ENCODE results near the gene PNPT1. TPM values are rescaled to one million over a fixed set of nuclear protein-coding genes. Genes with fewer than 3 reads are reported as not detected.
A peak's percentile ranks its signal among the peaks of the same experiment; 100 is the strongest.
"Not testable (repeated sequence)": the region's sequence is repeated elsewhere in the genome, so short reads cannot be mapped to it uniquely, and the experiment has no call there.

The PNPT1 gene
- total RNA-seq: 17.8 and 28.8 TPM in 2 replicates
- long read RNA-seq, full-length matches to known transcripts: 152 of 237 reads
- long read RNA-seq, partial matches to known transcripts: 23 of 237 reads
- long read RNA-seq, other reads (novel, unspliced or antisense): 62 of 237 reads

DNA sequence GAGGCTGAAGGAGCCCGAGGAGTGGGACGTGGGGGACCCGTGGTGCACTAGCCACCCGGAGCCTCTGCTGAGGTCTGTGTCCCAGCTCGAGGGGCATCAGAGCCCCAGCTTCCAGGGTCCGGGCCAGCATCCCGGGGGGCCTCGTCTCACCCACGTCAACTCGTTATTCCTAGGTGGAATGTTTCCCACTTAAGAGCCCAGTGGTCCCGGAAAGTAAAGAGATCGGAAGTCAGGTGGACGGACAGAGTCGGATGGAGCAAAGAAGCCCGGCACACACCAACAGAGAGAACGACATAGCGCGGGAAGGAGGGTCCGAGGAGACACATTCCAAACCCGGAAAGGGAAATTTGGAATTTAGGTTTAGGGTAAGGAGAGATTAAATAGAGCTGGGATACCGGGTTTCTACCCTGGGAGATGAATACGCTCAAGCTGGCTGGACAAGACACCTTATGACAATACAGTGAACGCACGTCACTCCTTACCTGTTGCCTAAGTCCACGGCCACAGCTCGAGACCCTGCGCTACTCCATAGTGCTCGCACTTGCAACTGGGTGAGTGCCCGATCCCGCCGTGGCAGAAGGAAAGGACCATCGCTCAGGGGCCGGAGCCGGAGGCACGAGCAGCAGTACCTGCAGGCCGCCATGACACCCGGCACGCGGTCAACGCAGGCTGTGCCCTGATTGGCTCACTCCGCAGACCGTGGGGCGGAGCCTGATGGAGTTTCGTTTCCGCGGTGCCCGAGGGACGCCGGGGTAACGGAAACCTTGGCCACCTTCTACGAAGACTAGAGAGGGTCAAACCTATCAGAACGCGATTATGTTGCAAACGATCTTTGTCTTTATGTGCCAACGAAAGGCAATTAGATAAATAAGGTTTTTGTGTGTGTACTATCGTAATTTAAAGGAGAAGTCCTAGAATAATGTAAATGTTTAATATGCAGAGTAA, at the start of gene PNPT1:
Gene PNPT1 (minus strand): TSS at position 664 of the 945 bp plus-strand sequence. CDS start 21 bp downstream, at position 643.
- peaks cover 3% of the 10 kb centered on the region for H3K36me3 Mint-ChIP-seq (ENCODE audit: unreplicated experiment)
- peak within 1 kb of the TSS; percentile 87 for H3K4me3 Mint-ChIP-seq (ENCODE audit: unreplicated experiment)
- H3K27ac Mint-ChIP-seq (ENCODE audit: unreplicated experiment): peak within 1 kb of the TSS; percentile 71
- H3K4me1 Mint-ChIP-seq (ENCODE audit: unreplicated experiment): peaks cover 12% of the 10 kb centered on the region
- peak; percentile 96 for DNase-seq (ENCODE audit: extremely low spot score, unreplicated experiment)
- TF ChIP-seq, protein P1, sequence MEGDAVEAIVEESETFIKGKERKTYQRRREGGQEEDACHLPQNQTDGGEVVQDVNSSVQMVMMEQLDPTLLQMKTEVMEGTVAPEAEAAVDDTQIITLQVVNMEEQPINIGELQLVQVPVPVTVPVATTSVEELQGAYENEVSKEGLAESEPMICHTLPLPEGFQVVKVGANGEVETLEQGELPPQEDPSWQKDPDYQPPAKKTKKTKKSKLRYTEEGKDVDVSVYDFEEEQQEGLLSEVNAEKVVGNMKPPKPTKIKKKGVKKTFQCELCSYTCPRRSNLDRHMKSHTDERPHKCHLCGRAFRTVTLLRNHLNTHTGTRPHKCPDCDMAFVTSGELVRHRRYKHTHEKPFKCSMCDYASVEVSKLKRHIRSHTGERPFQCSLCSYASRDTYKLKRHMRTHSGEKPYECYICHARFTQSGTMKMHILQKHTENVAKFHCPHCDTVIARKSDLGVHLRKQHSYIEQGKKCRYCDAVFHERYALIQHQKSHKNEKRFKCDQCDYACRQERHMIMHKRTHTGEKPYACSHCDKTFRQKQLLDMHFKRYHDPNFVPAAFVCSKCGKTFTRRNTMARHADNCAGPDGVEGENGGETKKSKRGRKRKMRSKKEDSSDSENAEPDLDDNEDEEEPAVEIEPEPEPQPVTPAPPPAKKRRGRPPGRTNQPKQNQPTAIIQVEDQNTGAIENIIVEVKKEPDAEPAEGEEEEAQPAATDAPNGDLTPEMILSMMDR (IDR thresholded peaks at IDR 0.05): no peak
- H3K9me3 Mint-ChIP-seq (ENCODE audit: unreplicated experiment): no peaks in the 10 kb centered on the region
- H3K27me3 Mint-ChIP-seq (ENCODE audit: unreplicated experiment): peaks cover 11% of the 10 kb centered on the region

DNA sequence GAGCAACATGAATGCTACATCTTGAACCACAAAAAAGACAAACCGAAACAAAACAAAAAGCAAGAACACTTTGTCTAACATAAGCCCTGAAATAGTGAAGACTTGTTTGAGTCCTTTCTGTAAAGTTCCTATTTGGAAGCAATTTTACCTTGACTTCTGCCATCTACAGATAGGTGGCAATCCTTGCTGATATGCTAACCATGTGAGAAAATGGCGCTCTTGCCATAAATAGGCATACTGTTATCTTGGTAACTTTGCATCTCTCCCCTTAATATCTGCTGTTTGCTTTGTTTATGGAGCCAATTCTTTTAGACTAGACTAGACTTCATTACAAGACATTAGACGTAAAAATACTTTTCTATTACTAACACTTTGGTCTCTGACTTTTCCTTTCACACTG, 49.4 kb upstream of the PNPT1 start:
- no peaks in the 10 kb centered on the region for H3K9me3 Mint-ChIP-seq (ENCODE audit: unreplicated experiment)
- no peak overlapping the region for H3K27ac Mint-ChIP-seq (ENCODE audit: unreplicated experiment)
- H3K4me3 Mint-ChIP-seq (ENCODE audit: unreplicated experiment): no peak overlapping the region
- no peaks in the 10 kb centered on the region for H3K4me1 Mint-ChIP-seq (ENCODE audit: unreplicated experiment)
- H3K36me3 Mint-ChIP-seq (ENCODE audit: unreplicated experiment): no peaks in the 10 kb centered on the region
- DNase-seq (ENCODE audit: extremely low spot score, unreplicated experiment): no peak
- TF ChIP-seq, protein P1 (IDR thresholded peaks at IDR 0.05): no peak
- H3K27me3 Mint-ChIP-seq (ENCODE audit: unreplicated experiment): peaks cover 12% of the 10 kb centered on the region

DNA sequence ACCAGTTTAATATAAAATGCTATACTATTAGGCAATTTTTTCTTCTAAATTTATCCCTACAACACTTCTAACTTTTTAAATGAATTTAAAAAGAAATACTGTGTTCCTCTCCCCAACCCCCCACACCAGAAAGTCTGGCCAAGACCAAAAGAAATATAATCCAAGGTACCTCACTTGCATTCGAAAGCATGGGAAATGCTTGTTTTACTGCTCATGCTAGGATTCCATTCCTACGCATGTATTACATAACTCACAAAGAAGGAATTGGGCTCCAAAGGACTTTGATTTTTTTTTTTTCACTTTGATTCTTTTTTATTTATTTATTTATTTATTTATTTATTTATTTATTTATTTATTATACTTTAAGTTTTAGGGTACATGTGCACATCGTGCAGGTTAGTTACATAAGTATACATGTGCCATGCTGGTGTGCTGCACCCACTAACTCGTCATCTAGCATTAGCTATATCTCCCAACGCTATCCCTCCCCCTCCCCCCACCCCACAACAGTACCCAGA, 42.4 kb upstream of the PNPT1 start:
- H3K27me3 Mint-ChIP-seq (ENCODE audit: unreplicated experiment); H3K9me3 Mint-ChIP-seq (ENCODE audit: unreplicated experiment); H3K4me1 Mint-ChIP-seq (ENCODE audit: unreplicated experiment); H3K27ac Mint-ChIP-seq (ENCODE audit: unreplicated experiment); H3K36me3 Mint-ChIP-seq (ENCODE audit: unreplicated experiment); H3K4me3 Mint-ChIP-seq (ENCODE audit: unreplicated experiment); DNase-seq (ENCODE audit: extremely low spot score, unreplicated experiment): not testable (repeated sequence)

DNA sequence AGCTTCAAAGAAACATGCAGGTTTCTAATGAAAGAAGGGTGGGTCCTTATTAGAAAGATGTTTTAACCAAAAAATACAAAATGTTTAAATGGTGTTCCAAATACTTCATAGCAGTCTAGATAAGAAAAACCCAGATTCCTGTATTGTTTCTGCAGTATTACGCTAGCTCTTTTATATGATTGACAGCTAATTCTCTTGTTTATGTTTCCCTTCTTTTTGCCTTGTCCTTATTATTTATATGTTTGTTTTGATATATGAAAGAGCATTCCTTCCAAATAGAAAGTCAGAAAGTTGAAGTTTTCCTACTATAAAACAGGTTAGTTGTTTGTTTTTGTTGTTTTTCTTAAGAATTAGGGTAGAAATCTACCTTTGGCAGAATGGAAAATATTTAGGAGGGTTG, 41.1 kb upstream of the PNPT1 start:
- no peaks in the 10 kb centered on the region for H3K36me3 Mint-ChIP-seq (ENCODE audit: unreplicated experiment)

DNA sequence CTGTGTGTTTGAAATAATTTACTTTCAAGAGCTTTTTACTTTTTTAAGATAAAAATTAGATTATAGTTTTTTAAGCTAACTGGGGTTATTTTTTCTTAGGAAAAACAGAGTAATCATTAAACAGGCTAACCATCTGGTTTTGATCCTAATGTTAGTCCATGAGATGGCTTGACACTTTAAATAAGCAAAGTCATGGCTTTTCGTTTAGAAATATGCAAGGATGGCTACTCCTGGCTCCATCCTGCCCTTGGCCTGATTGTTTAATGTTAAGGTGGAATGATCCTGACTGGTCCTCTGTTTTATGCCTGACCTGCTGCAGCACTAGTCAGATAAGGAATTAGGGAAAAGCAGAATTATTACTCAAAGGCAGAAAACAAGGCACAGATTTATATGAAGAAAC, 39.7 kb upstream of the PNPT1 start:
- Mint-ChIP-seq H3K27ac (ENCODE audit: unreplicated experiment) (no peak overlapping the region), H3K27me3 (ENCODE audit: unreplicated experiment) (peaks cover 10% of the 10 kb centered on the region), H3K4me3 (ENCODE audit: unreplicated experiment) (no peak overlapping the region), H3K9me3 (ENCODE audit: unreplicated experiment) (no peaks in the 10 kb centered on the region), H3K36me3 (ENCODE audit: unreplicated experiment) (no peaks in the 10 kb centered on the region), H3K4me1 (ENCODE audit: unreplicated experiment) (no peaks in the 10 kb centered on the region)
- DNase-seq (ENCODE audit: extremely low spot score, unreplicated experiment): no peak
- TF ChIP-seq, protein P1 (IDR thresholded peaks at IDR 0.05): no peak

More for the DNA sequence above, 41.1 kb upstream of the PNPT1 start:
- Mint-ChIP-seq H3K4me3 (ENCODE audit: unreplicated experiment) (no peak overlapping the region), H3K27ac (ENCODE audit: unreplicated experiment) (no peak overlapping the region), H3K4me1 (ENCODE audit: unreplicated experiment) (no peaks in the 10 kb centered on the region), H3K27me3 (ENCODE audit: unreplicated experiment) (peaks cover 10% of the 10 kb centered on the region), H3K9me3 (ENCODE audit: unreplicated experiment) (no peaks in the 10 kb centered on the region)
- DNase-seq (ENCODE audit: extremely low spot score, unreplicated experiment): no peak
- TF ChIP-seq, protein P1 (IDR thresholded peaks at IDR 0.05): no peak

All from osteocyte (in vitro differentiated cells).